ENCODE data around the gene ABCG4.

The ABCG4 gene

GRCh38 chr11:119205080-119205479 is 56.2 kb downstream of the ABCG4 start:
- peak overlapping the region; percentile 92 for H3K4me3 ChIP-seq (replicated peaks; ENCODE audit: low read depth, low read length)
- no peak for DNase-seq (ENCODE audit: low read depth)
- no peak for TF ChIP-seq CTCF (IDR thresholded peaks at IDR 0.05; ENCODE audit: low read length, missing control alignments)

- H3K4me3 ChIP-seq (replicated peaks; ENCODE audit: low read depth, low read length), result peak within 1 kb of the TSS; percentile 92
- DNase-seq (ENCODE audit: low read depth), result peak; percentile 89
- peak; percentile 73 for TF ChIP-seq CTCF (IDR thresholded peaks at IDR 0.05; ENCODE audit: low read length, missing control alignments)
These were observed 57.0 kb downstream of the ABCG4 start, which contains the start of gene CBL for GRCh38 chr11:119205574-119206510. Gene CBL (plus strand): TSS chr11:119206339. CDS start chr11:119206418, 79 bp downstream.

- peak overlapping the region; percentile 92 for H3K4me3 ChIP-seq (replicated peaks; ENCODE audit: low read depth, low read length)
- TF ChIP-seq CTCF (IDR thresholded peaks at IDR 0.05; ENCODE audit: low read length, missing control alignments), result no peak
- peak; percentile 16 for DNase-seq (ENCODE audit: low read depth)
These were observed 57.9 kb downstream of the ABCG4 start for GRCh38 chr11:119206511-119207414.

- no peak for TF ChIP-seq CTCF (IDR thresholded peaks at IDR 0.05; ENCODE audit: low read length, missing control alignments)
- no peak for DNase-seq (ENCODE audit: low read depth)
- peak overlapping the region; percentile 92 for H3K4me3 ChIP-seq (replicated peaks; ENCODE audit: low read depth, low read length)
These were observed 58.6 kb downstream of the ABCG4 start for GRCh38 chr11:119207415-119207960.

- DNase-seq (ENCODE audit: low read depth), result no peak
- TF ChIP-seq CTCF (IDR thresholded peaks at IDR 0.05; ENCODE audit: low read length, missing control alignments), result no peak
- no peak overlapping the region for H3K4me3 ChIP-seq (replicated peaks; ENCODE audit: low read depth, low read length)
These were observed 60.3 kb downstream of the ABCG4 start for GRCh38 chr11:119209186-119209585.

GRCh38 chr11:119210050-119210449 is 61.2 kb downstream of the ABCG4 start:
- DNase-seq (ENCODE audit: low read depth), result no peak
- TF ChIP-seq CTCF (IDR thresholded peaks at IDR 0.05; ENCODE audit: low read length, missing control alignments), result no peak
- no peak overlapping the region for H3K4me3 ChIP-seq (replicated peaks; ENCODE audit: low read depth, low read length)
